ENCODE data around the gene RCE1.

Gene RCE1

GRCh38 chr11:66851239-66851596, 8.0 kb downstream of the RCE1 start:
- H3K27ac ChIP-seq (ENCODE audit: low read length, poor library complexity, severe bottlenecking) = no peak overlapping the region
- H2BK15ac ChIP-seq (ENCODE audit: low read depth, poor library complexity, severe bottlenecking) = no peak overlapping the region
- no peak overlapping the region for H3K23ac ChIP-seq (ENCODE audit: low read length in 2 of 2)
- no peak for DNase-seq
- no peak overlapping the region for H4K8ac ChIP-seq (ENCODE audit: low read length)
- no peak overlapping the region for H2BK12ac ChIP-seq (ENCODE audit: low read length in 2 of 2)
- H3K4me3 ChIP-seq (ENCODE audit: insufficient read depth in 1 of 2, low read depth in 1 of 2, low read length in 2 of 2) = no peak overlapping the region
- H2AFZ ChIP-seq (ENCODE audit: low read depth, low read length) = no peak overlapping the region
- H4K91ac ChIP-seq (ENCODE audit: low read length) = no peak overlapping the region
- no peak overlapping the region for H3K9ac ChIP-seq (ENCODE audit: low read length)
- H3K4me1 ChIP-seq (ENCODE audit: control insufficient read depth, insufficient read depth, low read depth, low read length) = peaks cover 12% of the 10 kb centered on the region
- H3K4me2 ChIP-seq (ENCODE audit: low read length, poor library complexity, severe bottlenecking) = no peak overlapping the region
- H3K18ac ChIP-seq (ENCODE audit: low read depth in 1 of 2, low read length in 2 of 2) = no peak overlapping the region
- H3K4ac ChIP-seq (ENCODE audit: low read depth in 1 of 2, low read length in 2 of 2) = no peak overlapping the region
- H3K9me3 ChIP-seq (ENCODE audit: control insufficient read depth, low read length) = no peaks in the 10 kb centered on the region
- H3K36me3 ChIP-seq (ENCODE audit: control insufficient read depth in 1 of 2, insufficient read depth in 2 of 2, low read depth in 1 of 2, low read length in 2 of 2) = peaks cover 34 to 60% of the 10 kb centered on the region in 2 experiments
- peaks cover 10% of the 10 kb centered on the region for H3K79me1 ChIP-seq (replicated peaks; ENCODE audit: low read length, poor library complexity, severe bottlenecking)
- WGBS = 94% methylated on average over 4 of the region's 4 CpGs
- H2AK5ac ChIP-seq (ENCODE audit: low read length, severe bottlenecking) = no peak overlapping the region
- no peak overlapping the region for H2BK5ac ChIP-seq (ENCODE audit: low read depth, low read length, poor library complexity, severe bottlenecking)
- H3K14ac ChIP-seq (ENCODE audit: low read length in 2 of 2) = no peak overlapping the region
- no peak overlapping the region for H2BK120ac ChIP-seq (ENCODE audit: low read depth, low read length)
- no peaks in the 10 kb centered on the region for H3K27me3 ChIP-seq (ENCODE audit: control insufficient read depth in 1 of 2, insufficient read depth in 1 of 2, low read length in 2 of 2)

- Histone ChIP-seq H3K9me3 (ENCODE audit: control insufficient read depth, low read length) (no peaks in the 10 kb centered on the region), H2AK5ac (ENCODE audit: low read length, severe bottlenecking) (no peak overlapping the region), H3K14ac (ENCODE audit: low read length in 2 of 2) (no peak overlapping the region), H2BK12ac (ENCODE audit: low read length in 2 of 2) (no peak overlapping the region), H3K18ac (ENCODE audit: low read depth in 1 of 2, low read length in 2 of 2) (no peak overlapping the region), H3K27me3 (ENCODE audit: control insufficient read depth in 1 of 2, insufficient read depth in 1 of 2, low read length in 2 of 2) (no peaks in the 10 kb centered on the region), H2BK120ac (ENCODE audit: low read depth, low read length) (no peak overlapping the region), H3K4me1 (ENCODE audit: control insufficient read depth, insufficient read depth, low read depth, low read length) (peaks cover 14% of the 10 kb centered on the region), H3K4me2 (ENCODE audit: low read length, poor library complexity, severe bottlenecking) (no peak overlapping the region), H4K8ac (ENCODE audit: low read length) (no peak overlapping the region), H2BK5ac (ENCODE audit: low read depth, low read length, poor library complexity, severe bottlenecking) (no peak overlapping the region), H2AFZ (ENCODE audit: low read depth, low read length) (no peak overlapping the region), H3K4me3 (ENCODE audit: insufficient read depth in 1 of 2, low read depth in 1 of 2, low read length in 2 of 2) (no peak overlapping the region), H3K79me1 (replicated peaks; ENCODE audit: low read length, poor library complexity, severe bottlenecking) (peaks cover 7% of the 10 kb centered on the region), H3K36me3 (ENCODE audit: control insufficient read depth in 1 of 2, insufficient read depth in 2 of 2, low read depth in 1 of 2, low read length in 2 of 2) (peaks cover 33 to 54% of the 10 kb centered on the region in 2 experiments), H3K4ac (ENCODE audit: low read depth in 1 of 2, low read length in 2 of 2) (no peak overlapping the region), H3K27ac (ENCODE audit: low read length, poor library complexity, severe bottlenecking) (no peak overlapping the region), H3K9ac (ENCODE audit: low read length) (no peak overlapping the region), H3K23ac (ENCODE audit: low read length in 2 of 2) (no peak overlapping the region), H2BK15ac (ENCODE audit: low read depth, poor library complexity, severe bottlenecking) (no peak overlapping the region), H4K91ac (ENCODE audit: low read length) (no peak overlapping the region)
- no peak for DNase-seq
- 85% methylated on average over 26 of the region's 26 CpGs for WGBS
Observed at GRCh38 chr11:66851698-66852465, 8.6 kb downstream of the RCE1 start.

- H3K27me3 ChIP-seq (ENCODE audit: control insufficient read depth in 1 of 2, insufficient read depth in 1 of 2, low read length in 2 of 2) = no peaks in the 10 kb centered on the region
- DNase-seq = no peak
- H2AFZ ChIP-seq (ENCODE audit: low read depth, low read length) = no peak overlapping the region
- peaks cover 30 to 48% of the 10 kb centered on the region in 2 experiments for H3K36me3 ChIP-seq (ENCODE audit: control insufficient read depth in 1 of 2, insufficient read depth in 2 of 2, low read depth in 1 of 2, low read length in 2 of 2)
- no peak overlapping the region for H3K4me2 ChIP-seq (ENCODE audit: low read length, poor library complexity, severe bottlenecking)
- no peak overlapping the region for H3K27ac ChIP-seq (ENCODE audit: low read length, poor library complexity, severe bottlenecking)
- no peak overlapping the region for H2BK120ac ChIP-seq (ENCODE audit: low read depth, low read length)
- no peak overlapping the region for H3K23ac ChIP-seq (ENCODE audit: low read length in 2 of 2)
- whole genome bisulfite sequencing = 95% methylated on average over 26 of the region's 26 CpGs
- no peak overlapping the region for H3K9ac ChIP-seq (ENCODE audit: low read length)
- no peak overlapping the region for H4K91ac ChIP-seq (ENCODE audit: low read length)
- H2BK5ac ChIP-seq (ENCODE audit: low read depth, low read length, poor library complexity, severe bottlenecking) = no peak overlapping the region
- H3K4me3 ChIP-seq (ENCODE audit: insufficient read depth in 1 of 2, low read depth in 1 of 2, low read length in 2 of 2) = no peak overlapping the region
- H2BK15ac ChIP-seq (ENCODE audit: low read depth, poor library complexity, severe bottlenecking) = no peak overlapping the region
- no peak overlapping the region for H3K4ac ChIP-seq (ENCODE audit: low read depth in 1 of 2, low read length in 2 of 2)
- H3K18ac ChIP-seq (ENCODE audit: low read depth in 1 of 2, low read length in 2 of 2) = no peak overlapping the region
- no peak overlapping the region for H2AK5ac ChIP-seq (ENCODE audit: low read length, severe bottlenecking)
- no peak overlapping the region for H3K14ac ChIP-seq (ENCODE audit: low read length in 2 of 2)
- peaks cover 2% of the 10 kb centered on the region for H3K79me1 ChIP-seq (replicated peaks; ENCODE audit: low read length, poor library complexity, severe bottlenecking)
- no peaks in the 10 kb centered on the region for H3K9me3 ChIP-seq (ENCODE audit: control insufficient read depth, low read length)
- H2BK12ac ChIP-seq (ENCODE audit: low read length in 2 of 2) = no peak overlapping the region
- H4K8ac ChIP-seq (ENCODE audit: low read length) = no peak overlapping the region
- peaks cover 18% of the 10 kb centered on the region for H3K4me1 ChIP-seq (ENCODE audit: control insufficient read depth, insufficient read depth, low read depth, low read length)
Observed at GRCh38 chr11:66852466-66853241, 9.4 kb downstream of the RCE1 start.
